Measurements from ENCODE around the gene KIF3B.
"Not testable (repeated sequence)": the region's sequence is repeated elsewhere in the genome, so short reads cannot be mapped to it uniquely, and the experiment has no call there.

Gene KIF3B

DNA sequence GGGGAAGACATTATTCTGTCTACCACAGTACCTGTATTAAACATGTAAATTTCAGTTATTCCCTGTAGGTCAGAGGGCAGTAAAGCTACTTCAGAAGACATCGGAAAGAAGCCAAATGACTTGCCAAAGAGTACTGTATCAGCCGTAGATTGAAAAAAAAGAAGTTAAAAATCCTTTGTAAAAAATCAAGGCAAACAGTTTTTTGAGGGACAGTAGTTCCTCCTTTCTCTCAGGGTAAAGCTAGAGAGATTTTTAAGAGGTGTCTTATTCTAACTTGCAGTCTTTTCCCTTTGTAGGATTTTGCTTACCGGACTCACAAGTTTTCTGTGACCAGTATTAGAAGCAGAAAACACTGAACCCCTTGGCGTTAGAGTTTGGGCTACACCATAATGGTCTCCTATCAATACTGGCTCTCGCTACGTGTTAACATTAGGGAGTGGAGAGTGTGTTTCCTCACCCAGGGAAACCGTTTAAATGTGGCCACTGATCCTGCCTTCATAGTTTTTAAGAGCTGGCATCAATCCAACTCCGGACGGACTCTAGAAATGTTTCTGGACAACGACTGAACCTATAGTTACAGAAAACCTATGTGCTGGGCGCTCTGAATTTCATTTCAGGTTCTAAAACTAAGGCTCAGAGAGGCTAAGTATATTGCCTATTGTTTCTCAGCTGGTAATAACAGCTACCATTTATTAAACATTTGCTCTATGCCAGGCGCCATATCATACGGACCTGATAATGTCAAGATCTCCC lies 79.3 kb downstream of the KIF3B start:
- no peak for DNase-seq (ENCODE audit: low read depth)

DNA sequence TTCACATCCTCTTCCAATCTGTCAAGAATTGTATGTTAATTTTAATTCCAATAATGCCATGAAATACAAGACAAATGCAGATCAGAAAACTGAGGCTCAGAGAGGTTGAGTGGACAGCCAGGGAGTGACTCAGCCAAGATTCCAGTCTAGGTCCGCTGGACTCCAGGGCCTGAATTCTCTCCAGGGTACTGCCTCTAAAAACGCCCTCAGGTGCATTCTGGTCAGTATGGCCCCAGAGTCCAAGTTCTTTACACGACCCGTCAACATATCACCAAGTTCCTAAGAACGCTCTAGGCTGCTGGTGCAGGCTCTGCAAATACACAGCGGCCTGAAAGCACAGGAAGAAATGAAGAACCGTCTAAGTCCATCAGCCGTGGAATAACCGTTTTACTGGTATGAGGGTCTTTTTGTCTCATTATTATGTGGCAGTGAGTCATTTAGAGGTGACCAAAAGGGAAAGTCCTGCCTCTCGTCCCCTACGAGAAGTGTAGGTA lies 80.0 kb downstream of the KIF3B start:
- DNase-seq (ENCODE audit: low read depth), result no peak

GRCh38 chr20:32357869-32358631 lies 80.6 kb downstream of the KIF3B start, which contains the start of gene ASXL1:
Gene ASXL1 (plus strand): TSS chr20:32358331. CDS start chr20:32358776, 445 bp downstream.
- DNase-seq (ENCODE audit: low read depth), result peak; percentile 91

GRCh38 chr20:32358632-32358882 lies 81.1 kb downstream of the KIF3B start:
- DNase-seq (ENCODE audit: low read depth), result no peak

DNA sequence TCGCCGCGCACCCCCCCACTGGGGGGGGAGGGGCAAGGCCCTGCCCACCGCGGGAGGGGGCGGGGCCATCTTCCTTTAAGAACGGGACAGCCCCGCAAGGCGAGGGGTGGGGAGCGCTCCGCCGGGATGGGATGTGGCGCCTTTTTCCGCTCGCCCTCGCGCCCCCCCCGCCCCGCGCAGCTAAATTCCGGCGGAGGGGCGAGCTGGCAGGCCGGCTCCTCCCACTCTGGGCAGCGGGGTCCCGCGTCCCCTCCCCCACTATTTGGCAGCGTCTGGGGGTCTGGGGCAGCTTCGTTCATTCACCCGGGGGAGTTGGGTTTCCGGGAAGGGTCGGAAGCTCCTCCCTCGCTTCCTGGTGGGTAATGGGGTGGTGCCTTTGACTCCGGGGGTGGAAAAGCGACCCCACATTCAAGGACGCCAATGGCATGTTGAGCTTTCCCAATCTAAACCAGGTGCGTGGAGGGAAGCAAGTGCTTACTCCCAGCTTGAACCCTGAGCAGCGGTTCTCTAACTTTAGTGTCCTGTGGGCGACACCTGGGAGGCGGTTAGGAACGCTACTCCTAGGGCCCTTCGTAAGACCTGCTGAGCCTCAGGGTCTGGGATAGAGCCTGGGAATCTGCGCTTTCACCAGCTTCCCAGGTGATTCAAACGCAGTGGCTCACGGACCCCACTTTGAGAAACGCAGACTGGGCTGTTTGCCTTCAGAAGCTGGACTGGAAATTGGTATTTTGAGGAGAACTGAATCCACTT lies 81.6 kb downstream of the KIF3B start:
- peak; percentile 66 for DNase-seq (ENCODE audit: low read depth)

GRCh38 chr20:32359633-32360332 lies 82.3 kb downstream of the KIF3B start:
- DNase-seq (ENCODE audit: low read depth), result no peak

DNA sequence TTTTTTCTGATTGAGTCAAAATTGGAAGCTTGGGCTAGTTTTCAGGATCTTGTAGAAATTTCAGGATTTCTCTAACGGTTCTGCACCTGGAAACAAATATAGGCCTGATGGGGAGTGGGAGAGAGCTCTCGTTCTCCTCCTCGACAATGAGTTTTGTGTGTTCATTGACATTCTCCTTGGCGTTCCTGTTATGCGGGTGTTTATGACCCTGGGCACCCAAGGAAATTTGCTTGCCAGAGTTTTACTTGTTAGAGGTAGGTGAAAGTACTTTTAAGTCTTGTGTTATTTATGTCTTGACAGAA lies 82.8 kb downstream of the KIF3B start:
- DNase-seq (ENCODE audit: low read depth), result no peak

DNA sequence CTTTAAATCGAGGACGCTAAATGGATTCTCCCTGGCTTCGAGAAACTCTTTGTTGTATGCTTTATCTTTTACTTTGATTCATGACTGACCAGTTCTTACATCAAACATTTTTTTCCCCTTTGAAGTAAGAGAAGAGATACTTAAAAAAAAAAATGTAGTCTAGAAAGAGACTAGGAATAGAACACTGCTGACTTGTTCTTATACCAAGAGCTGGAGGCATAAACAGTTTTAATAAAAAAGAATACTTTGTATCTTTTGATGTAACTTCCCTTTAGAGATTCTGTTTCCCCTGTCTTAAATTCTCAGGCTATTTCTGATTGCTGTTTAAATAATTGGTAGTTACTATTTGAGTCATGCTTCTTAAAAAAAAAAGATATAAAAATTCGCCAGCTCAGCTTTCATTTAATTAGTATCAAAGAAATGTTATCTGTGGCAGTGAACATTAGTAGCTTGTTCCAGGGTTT lies 85.5 kb downstream of the KIF3B start:
- no peak for DNase-seq (ENCODE audit: low read depth)

DNA sequence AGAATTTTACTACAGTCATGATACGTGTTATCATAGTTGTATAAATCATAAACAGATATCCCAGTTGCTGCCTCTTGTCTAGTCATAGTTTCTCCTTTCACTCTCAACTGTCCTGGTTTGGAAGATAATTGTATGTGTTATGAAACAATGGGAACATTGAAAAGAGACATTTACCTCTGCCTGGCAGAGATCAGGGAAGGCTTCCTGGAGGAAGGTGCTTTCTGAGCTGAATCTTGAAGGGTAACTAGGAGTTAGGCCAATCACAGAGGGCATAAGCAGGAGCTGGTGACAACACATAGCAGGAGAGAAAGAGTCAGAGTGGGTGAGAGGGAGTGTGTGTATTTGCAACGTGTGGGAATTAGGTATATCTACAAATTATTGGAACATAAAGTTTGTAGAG lies 86.0 kb downstream of the KIF3B start:
- DNase-seq (ENCODE audit: low read depth), result no peak

DNA sequence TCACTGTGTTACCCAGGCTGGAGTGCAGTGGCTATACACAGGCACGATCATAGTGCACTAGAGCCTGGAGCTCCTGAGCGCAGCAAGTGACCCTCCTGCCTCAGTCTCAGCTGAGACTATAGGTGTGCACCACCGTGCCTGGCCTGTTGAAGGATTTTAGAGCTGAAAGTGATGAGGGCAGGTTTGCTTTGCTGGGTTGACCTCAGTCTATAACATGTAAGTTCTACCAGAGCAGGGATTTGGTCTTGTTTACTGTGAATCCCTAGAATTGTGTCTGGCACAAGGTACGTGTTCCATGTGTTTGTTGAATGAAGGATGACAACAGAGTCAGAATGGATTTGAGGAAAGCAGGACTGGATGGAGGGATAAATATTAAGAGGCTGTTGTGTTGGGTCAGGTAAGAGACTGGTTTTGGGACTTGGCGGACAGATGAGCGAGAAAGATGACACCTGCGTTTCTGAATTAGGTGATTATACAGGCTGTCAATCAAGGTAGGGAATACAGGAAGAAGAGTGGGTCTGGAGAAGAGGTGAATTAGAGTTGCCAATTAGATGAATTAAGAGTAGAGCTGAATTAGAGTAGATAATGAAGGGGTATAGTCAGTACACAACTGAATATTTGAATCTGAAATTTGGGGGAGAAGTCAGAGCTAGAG lies 87.2 kb downstream of the KIF3B start:
- DNase-seq (ENCODE audit: low read depth), result no peak

DNA sequence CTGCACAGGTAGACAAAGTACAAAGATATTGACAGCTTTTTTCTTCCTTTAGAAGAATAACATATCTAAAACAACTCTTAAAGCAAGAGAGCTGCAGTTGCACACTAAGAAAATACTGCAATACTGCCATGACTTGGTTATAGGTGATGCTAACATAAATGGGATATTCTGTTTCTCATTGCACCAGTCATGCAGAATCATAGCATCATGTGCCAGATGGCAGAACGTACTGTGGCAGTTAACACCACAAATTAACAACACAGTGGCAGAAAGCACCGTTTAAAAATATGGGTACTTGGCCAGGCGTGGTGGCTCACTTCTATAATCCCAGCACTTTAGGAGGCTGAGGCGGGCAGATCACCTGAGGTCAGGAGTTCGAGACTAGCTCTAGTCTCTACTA lies 88.1 kb downstream of the KIF3B start:
- DNase-seq (ENCODE audit: low read depth), result no peak

GRCh38 chr20:32366380-32366779 lies 88.9 kb downstream of the KIF3B start:
- no peak for DNase-seq (ENCODE audit: low read depth)

GRCh38 chr20:32368323-32368722 lies 90.9 kb downstream of the KIF3B start:
- no peak for DNase-seq (ENCODE audit: low read depth)

- no peak for DNase-seq (ENCODE audit: low read depth)
Observed at GRCh38 chr20:32368925-32369324, 91.5 kb downstream of the KIF3B start.

- no peak for DNase-seq (ENCODE audit: low read depth)
Observed at GRCh38 chr20:32370897-32371296, 93.4 kb downstream of the KIF3B start.

GRCh38 chr20:32378461-32378860 lies 101.0 kb downstream of the KIF3B start:
- no peak for DNase-seq (ENCODE audit: low read depth)

- not testable (repeated sequence) for DNase-seq (ENCODE audit: low read depth)
Observed at GRCh38 chr20:32380037-32380436, 102.6 kb downstream of the KIF3B start.

- no peak for DNase-seq (ENCODE audit: low read depth)
Observed at GRCh38 chr20:32380745-32381144, 103.3 kb downstream of the KIF3B start.

- DNase-seq (ENCODE audit: low read depth), result no peak
Observed at GRCh38 chr20:32382102-32382950, 104.9 kb downstream of the KIF3B start.

DNA sequence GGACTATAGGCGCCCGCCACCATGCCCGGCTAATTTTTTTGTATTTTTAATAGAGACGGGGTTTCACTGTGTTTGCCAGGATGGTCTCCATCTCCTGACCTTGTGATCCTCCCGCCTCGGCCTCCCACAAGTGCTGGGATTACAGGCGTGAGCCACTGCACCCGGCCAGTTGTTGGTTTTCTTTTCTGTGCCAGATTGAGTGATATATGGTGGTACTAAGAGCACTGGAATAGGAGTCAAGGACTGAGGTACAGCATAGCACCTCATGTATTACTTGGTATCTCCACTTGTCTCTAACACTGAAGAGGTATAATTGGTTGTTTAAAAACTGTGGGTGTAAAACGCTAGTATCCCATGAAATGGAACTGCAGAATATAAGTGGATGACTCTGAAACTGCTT lies 106.0 kb downstream of the KIF3B start:
- DNase-seq (ENCODE audit: low read depth), result not testable (repeated sequence)

All from stimulated activated CD8-positive, alpha-beta memory T cell treated with anti-CD3 and anti-CD28 coated beads, Interleukin-4, amount 100 ng/mL, for 24 hours (primary cell).